ENCODE data around the gene OR6N1. TPM values are rescaled to one million over a fixed set of nuclear protein-coding genes. Genes with fewer than 3 reads are reported as not detected.

OR6N1 gene, protein sequence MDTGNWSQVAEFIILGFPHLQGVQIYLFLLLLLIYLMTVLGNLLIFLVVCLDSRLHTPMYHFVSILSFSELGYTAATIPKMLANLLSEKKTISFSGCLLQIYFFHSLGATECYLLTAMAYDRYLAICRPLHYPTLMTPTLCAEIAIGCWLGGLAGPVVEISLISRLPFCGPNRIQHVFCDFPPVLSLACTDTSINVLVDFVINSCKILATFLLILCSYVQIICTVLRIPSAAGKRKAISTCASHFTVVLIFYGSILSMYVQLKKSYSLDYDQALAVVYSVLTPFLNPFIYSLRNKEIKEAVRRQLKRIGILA
- not detected in 2 replicates for total RNA-seq

DNA sequence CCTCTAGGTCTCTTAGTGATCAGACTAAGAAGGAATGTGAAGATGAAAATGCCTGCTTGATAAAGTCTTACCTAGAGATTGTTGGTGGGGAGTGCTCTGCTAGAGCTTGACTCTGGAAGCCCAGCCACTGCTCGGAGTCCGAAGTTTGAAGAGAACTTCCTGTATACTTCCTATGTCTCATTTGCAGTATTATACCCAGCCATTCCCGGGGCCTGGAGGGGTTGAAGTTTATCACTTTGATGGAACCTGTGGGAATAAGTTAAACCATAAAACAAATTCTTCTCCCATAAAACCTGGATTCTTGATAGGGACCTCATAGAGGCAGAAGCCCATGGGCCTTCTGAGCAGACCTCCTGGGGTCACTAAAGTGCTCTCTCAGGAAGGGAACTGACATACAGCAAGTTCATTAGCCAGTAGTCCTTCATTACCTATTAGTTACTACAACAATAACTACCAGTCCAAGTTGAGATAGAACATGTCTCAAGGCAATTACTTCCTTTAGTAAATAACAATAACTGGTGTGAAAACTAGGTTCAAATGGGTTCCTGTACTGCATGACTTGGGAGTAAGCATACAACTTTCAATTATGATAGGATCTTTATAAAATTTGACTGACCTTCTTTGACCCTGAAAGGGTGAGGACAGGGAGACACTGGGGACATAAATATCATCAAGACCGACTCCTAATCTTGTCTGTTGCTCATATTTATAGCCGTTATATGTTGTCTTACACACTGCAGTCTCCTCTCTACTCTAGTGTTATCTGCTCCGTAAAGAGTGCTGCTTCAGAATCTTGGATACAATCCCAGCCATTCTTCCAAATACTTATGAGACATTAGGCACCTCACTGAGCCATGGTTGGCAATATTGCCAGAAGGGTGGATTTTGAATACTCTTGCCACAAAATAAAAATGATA, at the start of gene OR6N1:
Gene OR6N1 (minus strand): TSS at position 246 of the 917 bp plus-strand sequence. CDS start 5,513 bp downstream, outside the sequence.
- DNase-seq (ENCODE audit: extremely low read depth, low read depth, low spot score), result no peak

DNA sequence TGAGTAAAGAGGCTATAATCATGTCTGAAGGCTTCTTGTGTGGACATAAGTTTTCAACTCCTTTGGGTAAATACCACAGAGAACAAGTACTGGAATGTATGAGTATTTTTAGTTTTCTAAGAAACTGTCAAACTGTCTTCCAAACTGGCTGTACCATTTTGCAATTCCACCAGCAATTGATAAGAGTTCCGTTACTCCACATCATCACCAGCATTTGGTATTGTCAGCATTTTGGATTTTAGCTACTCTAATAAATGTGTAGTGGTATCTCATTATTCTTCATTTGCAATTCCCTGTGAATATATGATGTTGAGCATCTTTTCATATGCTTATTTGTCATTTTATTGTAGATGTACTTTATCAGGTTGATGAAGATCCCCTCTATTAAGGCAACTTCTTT, 49.7 kb upstream of the OR6N1 start:
- no peak for DNase-seq (ENCODE audit: extremely low read depth, low read depth, low spot score)

DNA sequence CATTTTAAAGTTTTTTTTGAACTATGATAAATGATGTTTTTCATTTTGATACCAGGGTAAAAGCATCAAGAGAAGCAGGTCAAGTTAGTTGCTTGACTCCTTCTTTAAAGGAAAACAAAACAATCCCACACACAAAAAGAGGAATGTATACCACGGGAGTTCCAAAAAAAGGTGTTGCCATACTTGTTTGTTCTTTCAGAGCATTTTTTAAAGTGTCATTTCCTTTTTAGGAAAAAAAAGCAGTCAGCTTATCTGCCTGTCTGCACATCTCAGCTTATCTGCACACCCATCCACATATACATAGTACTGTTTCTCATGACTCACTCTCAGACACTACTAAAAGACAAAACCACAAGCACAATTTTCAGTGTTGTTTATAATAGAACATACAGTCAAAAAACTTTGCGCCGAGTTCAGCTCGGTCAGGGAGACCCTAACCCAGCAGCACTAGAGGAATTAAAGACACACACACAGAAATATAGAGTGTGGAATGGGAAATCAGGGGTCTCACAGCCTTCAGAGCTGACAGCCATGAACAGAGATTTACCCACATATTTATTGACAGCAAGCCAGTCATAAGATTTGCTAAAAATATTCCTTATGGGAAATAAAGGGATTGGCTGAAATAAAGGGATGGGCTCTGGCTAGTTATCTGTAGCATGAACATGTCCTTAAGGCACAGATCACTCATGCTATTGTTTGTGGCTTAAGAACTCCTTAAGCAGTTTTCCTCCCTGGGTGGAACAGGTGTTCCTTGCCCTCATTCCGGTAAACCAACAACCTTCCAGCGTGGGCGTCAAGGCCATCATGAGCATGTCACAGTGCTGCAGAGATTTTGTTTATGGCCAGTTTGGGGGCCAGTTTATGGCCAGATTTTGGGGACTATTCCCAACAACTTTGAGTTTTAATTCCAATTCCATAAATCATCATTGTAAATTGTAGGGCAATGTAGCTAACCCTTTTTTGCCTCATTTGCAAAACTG, 47.8 kb upstream of the OR6N1 start:
- no peak for DNase-seq (ENCODE audit: extremely low read depth, low read depth, low spot score)

DNA sequence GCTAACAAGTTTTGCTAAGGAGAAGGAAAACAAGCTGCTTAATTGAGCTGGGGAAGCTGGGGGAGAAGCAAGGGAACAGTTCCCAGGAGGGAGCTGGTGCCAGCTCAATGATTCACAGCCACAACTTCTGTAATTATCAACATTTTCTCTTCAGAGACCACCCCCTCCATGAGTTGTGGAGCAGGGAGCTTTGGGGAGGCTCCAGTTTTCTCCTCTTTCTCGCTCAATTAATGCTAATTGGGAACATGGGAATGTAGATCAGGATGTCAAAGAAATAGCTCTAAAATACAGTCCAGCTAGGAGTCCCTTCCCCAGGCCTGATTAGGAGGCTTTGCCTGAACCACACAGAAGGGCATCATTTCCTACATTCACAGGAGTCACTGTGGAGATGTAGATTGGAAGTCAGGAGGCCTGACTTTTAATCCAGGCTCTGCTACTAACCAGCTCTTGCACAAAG, 47.0 kb upstream of the OR6N1 start:
- no peak for DNase-seq (ENCODE audit: extremely low read depth, low read depth, low spot score)

DNA sequence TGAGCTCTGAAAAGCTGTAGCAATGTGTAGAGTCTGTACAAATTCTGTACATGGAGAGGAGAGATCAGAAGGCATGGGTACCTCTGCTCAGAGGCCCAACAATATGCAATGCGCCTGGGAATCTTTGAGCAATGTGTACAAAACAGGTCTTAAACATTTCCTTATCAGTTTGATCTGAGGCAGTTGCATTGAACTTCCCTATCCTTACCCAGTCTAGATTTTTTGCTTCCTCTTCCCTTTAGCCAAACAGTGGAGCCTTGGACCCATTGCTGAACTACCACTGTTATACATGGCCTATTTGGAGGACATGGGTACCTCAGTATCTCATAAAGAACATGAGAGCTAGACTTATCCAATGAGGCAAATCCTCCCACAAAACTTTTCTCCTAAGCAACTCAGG, 46.6 kb upstream of the OR6N1 start:
- no peak for DNase-seq (ENCODE audit: extremely low read depth, low read depth, low spot score)

DNA sequence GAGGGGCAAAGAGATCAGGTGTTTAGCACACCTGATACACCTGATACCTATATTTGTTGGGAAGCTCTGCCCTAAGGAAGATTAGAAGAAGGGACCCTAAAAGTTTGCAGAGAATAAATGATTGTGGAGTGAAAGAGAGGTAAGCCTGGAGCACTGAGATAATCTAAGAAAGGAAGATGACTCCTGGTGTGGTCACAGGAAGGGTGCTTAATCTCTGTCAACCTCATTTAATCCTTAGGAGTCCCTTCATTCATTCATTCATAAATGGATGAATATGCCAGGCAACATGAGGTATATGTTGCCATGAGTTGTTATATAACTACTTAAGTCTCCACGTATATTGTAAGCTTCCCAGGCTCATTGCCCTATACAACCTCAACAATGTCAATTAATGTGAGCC, 43.0 kb upstream of the OR6N1 start:
- DNase-seq (ENCODE audit: extremely low read depth, low read depth, low spot score), result no peak

DNA sequence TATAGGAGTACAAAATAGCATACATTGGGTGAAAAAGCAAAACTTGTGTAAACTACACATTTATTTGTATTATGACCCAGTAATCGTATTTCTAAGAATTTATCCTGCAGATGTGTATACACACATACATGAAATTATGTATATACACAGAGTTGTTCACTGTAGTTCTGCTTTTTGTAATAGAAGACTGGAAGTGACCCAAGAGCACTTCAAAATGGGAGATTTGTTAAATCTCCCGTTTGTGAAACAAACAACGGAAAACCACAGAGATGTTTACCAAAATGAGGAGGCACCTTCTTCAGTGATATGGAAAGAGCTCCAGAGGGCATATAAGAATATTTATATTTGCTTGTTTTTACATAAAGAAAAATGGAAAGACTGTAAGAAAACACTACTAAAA, 41.2 kb upstream of the OR6N1 start:
- no peak for DNase-seq (ENCODE audit: extremely low read depth, low read depth, low spot score)

DNA sequence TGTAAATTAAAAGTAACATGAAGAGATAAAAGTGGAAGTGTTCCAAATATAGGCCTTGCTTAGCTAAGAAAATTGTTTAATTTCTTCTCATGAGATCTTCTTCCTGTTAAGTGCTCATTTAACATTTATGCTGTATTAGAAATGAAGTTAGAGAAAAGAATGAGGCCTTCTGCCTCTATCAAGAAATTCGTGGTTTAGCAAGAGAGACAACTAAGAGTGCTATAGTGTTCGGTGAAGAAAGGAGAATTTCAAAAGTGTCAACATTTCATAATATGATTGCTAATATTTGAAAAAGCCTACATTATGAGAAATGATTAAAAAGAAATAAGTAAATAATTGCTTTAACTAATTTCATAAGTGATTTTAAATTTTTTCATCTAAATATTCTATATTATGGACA, 40.3 kb upstream of the OR6N1 start:
- DNase-seq (ENCODE audit: extremely low read depth, low read depth, low spot score), result no peak

DNA sequence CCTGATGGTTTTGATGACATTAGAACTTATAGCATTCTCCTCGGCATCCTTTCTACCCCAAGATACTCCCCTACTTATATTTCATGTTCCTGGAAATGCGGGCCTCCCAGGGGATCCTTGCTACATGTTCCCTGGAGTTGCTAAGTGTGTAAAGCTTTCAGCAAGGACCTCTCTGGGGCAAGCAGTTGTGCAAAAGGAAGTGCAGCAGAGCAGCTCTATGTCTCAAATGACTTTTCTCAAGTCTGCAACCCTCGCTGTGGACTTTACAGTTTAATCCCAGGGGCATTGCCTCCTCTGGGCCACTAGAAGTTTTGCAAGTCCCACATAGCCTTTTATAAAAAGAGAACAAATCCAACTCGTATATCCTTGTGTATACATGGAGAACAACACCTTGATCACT, 38.3 kb upstream of the OR6N1 start:
- no peak for DNase-seq (ENCODE audit: extremely low read depth, low read depth, low spot score)

DNA sequence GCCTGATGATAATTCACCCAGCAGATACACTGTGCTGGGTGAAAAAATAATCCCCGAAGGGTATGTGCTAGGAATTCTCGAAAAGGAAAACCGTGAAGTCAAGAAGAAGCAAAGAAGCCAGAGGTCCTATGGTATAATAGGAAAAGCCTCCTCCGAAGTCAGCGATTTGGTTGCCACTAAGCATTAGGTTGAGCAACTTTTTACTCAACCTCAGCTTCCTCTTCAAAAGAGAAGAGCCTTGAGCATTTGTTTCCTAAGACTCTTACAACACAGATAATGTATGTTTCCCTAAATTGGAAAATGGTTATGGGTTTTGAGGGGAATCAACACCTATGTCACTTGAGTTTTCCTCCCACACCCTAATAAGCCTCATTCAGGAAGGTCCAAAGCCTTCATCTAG, 37.9 kb upstream of the OR6N1 start:
- no peak for DNase-seq (ENCODE audit: extremely low read depth, low read depth, low spot score)

DNA sequence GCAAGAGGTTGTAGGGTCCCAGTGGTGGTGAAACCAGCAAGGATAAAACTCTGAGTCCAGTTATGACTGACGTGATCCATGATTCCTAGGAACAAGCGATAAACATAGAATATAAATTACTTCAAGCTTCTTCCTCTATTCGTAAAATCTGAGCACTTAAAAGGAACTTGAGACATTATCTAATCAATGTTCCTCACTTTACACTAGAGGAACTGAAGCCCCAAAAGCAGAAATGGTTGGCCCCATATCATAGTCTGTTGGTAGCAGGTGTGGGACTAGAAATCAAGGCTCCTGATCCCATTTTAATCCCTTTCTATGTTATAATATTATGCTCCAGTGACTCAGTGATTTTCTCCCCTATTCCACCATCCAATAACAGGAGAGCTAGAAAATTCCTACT, 37.3 kb upstream of the OR6N1 start:
- no peak for DNase-seq (ENCODE audit: extremely low read depth, low read depth, low spot score)

DNA sequence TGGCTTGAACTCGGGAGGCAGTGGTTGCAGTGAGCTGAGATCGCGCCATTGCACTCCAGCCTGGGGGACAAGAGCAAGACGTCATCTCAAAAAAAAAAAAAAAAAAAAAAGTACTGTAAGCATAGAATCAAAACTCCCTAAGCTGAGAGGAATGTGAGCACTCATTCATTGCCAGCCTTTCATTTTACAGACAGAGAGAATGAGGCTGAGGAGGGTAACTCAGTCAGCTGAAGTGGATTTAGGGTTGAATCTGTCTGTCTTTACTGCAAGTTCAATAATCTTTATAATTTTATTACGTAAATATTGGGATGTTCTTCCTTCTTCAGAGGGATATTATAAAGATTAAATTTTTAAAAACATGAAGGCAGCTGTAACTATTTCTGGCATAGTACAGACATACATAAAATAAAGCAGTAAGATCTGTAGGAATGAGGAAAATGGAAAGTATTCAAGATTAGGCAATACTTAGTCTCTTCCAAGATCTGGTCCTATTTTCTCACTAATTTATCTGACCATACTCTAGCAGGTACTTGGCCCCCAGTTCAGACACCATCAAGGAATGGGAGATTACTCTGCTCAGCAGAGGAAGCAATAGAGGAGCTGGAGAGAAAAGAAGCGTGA, 35.0 kb upstream of the OR6N1 start:
- DNase-seq (ENCODE audit: extremely low read depth, low read depth, low spot score), result no peak

DNA sequence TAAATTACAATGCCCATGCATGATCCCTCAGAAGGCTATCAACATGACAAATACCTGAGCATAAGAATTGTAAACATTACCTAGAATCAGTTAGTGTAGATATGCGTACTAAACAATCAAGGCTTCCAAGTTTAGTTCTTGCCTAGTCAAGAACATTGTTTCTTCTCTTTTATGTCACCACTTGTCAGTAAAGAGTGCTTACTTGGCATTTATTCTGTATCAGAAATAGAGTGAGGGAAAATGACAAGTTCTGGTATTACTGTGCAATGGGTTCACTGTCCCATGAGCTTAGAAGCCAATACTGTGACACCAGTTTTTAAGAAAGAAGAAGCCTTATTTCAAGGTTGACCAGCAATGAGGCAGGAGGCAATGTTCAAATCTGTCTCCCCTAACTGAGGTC, 31.7 kb upstream of the OR6N1 start:
- no peak for DNase-seq (ENCODE audit: extremely low read depth, low read depth, low spot score)

DNA sequence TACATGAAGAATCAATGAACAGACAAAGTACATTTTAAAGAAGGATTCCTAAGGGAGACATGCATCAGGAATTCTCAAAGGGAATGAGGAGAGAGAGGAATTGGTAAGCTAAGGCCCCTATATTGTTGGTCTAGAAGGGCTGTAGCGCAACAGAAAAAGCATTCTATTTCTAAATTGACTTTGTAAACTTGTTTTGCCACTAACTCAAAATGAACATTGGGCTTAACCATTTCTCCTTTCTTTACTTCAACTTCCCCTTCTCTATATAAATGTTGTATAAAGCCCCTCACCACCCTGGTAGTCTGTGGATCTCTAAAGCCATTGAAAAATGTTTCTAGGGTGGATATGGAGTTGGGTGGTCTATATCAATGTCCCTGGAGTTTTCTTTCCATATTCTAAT, 29.4 kb upstream of the OR6N1 start:
- DNase-seq (ENCODE audit: extremely low read depth, low read depth, low spot score), result no peak

DNA sequence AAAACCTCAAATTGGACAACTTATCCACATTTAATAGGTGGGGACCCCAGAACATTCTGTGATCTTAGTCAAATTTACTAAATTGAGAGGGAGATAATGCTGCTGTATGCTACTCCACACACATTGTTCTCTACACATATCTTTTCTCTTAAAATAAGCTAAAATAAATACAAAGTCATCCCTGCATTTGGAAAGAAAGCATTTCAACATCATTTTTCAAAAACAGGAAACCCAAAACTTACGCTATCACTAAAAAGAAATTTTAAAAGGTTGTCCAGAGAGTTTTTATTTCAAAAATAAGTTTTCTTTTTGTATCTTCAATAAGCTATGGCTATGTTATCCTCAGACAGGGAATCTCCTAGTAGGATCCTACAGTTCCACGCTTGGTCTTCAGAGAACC, 28.5 kb upstream of the OR6N1 start:
- no peak for DNase-seq (ENCODE audit: extremely low read depth, low read depth, low spot score)

DNA sequence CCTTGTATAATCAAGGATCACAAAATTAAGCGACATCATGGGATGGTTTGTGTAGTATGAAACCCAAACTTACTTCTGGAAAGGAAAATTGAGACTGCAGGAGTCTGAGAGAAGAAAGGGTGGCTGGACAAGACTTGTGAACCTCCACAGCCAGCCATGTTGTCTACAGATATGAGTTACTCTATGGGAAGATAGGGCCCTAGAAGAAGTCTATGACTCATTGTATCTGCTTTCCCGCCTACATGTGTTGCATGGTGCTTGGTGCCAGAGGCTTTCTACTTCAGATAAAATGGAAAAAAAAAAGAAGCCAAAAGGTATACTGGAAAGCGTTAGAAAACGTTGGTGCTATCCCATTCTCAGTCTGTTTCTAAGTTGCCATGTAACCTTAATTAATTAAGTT, 27.7 kb upstream of the OR6N1 start:
- no peak for DNase-seq (ENCODE audit: extremely low read depth, low read depth, low spot score)

DNA sequence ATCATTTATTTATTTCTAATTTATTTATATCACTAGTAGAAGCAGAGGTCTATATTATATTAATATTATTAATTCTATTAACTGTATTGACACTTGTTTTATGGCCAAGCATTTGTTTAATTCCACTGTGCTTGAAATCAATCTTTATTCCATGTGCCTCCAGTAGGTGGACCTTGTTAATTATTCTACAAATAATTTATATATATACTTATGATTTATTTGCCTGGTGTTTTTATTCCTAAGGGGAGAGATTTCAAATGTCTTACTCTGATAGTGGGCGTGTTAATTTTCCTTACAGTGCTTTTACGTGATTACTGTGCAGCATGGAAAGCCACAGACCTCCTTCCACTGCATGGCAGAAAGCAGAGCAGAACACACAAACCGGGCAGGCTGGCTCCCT, 26.5 kb upstream of the OR6N1 start:
- no peak for DNase-seq (ENCODE audit: extremely low read depth, low read depth, low spot score)

DNA sequence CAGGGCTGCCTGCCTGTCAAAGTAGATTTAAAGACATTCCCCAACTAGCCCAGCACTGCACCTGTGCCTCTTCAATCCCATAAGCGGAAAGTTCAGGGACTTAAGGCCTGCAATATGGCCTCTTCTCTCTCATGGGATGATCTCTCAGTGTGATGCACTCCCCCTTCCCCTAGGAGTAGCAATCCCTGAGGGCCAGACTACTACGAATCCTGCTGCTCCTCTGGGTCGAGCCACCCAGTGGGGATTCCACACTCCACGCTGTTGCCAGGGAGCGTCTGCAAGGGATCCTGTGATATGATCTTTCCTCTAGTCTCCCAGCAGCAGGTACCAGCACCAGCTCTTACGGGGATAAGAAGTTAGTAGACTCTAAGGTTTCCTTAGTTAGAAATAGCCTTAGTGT, 22.3 kb upstream of the OR6N1 start:
- no peak for DNase-seq (ENCODE audit: extremely low read depth, low read depth, low spot score)

DNA sequence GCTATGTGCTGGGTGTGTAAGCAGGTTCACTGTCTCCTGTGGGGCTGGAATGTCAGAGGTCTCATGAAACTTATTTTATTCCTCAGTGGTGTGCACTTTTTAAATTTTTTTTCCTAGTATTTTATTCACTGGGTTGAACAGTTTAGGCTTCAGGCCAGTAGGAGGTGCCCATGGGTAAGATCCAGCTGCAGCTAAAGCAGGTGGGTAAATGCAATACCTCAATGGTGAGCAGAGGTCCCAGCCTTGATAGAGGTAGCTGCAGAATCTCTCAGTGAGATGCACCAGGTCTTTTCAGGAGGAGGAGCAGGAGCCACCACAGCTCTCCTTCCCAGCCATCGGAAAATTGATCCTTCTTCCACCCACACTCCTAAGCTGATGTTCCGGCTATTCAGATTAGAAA, 21.6 kb upstream of the OR6N1 start:
- DNase-seq (ENCODE audit: extremely low read depth, low read depth, low spot score), result no peak

DNA sequence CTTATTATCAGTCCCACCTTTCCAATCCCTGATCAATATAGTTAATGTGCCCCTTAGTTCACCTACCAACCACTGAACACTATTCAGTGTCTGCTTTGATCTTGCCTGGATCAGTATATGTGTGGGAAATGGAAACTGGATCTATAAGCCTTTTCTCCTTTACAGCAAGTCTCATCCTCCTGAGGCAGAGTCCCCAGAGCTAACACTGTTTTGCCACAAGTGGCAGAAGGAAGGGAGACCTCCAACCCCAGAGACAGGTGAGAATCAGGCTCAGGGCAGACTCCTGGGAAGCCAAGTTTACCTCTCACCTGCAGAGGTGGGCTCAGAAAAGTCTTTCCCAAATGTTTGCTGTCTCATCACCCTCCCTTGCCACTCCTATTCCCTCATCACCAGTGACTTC, 9.1 kb upstream of the OR6N1 start, which contains the start of gene OR6N2:
Gene OR6N2 (minus strand): TSS at position 101 of the 400 bp plus-strand sequence. CDS start 3,569 bp downstream, outside the sequence.
- DNase-seq (ENCODE audit: extremely low read depth, low read depth, low spot score), result no peak
